HTR-8/SVneo (cell line): Measurements from ENCODE around the gene ESAM.
"Not testable (repeated sequence)": the region's sequence is repeated elsewhere in the genome, so short reads cannot be mapped to it uniquely, and the experiment has no call there.

Source experiments
- DNase-seq: peaks from one replicate; pipeline ENCODE4 v3.0.0; 2011; ENCODE audit warnings: low spot score, mixed read lengths; ENCODE audit not compliant: insufficient read length
- FAIRE-seq: peaks from 2 replicates; lab custom pipeline; 2011; peaks lifted over from hg19 to GRCh38; lab: Jason Lieb, UNC

The ESAM gene

DNA sequence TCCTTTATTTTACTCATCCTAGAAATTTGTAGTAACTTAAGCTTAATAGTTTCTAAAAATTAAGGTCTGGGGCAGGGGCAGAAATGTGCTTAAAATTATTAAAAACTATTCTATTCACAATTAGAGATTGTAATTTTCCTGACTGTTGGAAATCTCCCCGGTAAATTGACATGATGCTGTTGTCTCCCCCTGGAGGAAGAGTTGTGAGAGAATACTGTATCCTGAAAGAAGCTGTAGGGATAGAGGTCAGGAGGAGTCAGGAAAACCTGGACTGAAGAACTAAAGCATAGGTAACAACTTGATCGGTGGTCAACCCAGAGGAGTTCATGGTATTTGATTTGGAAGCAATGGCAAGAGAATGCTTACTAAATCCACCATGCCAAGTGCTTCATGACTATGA is 16.2 kb upstream of the ESAM start:
- DNase-seq (no peak), FAIRE-seq (no peak)

DNA sequence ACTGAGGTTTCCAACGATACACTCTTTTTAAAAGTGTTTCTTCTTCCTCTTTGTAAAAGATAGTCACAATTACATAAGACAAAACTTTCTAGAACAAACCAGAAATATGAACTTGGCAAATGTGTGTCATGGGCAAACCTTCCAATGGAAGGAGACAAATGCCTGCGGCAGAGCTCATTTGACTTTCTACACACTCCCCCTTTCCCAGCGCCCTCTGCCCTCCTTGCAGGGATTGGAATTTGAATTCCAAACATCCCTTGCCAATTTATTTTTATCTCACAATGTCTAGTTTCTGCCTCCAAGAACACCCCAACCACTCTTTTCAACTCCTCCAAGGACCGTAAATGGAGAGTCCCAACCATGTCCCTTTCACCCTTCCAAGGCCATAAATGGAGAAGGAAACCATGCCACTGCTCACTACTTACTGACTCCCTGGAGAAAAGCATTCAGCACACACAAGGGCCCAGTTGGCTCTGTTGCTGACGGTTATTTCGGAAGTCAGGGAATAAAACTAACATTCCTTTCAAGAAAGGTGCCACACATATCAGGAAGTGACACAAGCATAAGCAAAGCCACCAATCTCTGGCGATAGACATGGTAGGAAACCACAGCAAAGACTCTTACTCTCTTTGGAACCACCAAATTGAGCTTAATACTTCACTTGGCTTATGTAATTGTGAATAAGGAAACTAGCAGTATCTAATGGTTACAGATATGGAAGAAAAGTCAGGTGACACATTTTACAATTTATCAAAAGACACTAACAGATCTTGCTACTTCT is 15.0 kb upstream of the ESAM start:
- no peak for DNase-seq
- no peak for FAIRE-seq

DNA sequence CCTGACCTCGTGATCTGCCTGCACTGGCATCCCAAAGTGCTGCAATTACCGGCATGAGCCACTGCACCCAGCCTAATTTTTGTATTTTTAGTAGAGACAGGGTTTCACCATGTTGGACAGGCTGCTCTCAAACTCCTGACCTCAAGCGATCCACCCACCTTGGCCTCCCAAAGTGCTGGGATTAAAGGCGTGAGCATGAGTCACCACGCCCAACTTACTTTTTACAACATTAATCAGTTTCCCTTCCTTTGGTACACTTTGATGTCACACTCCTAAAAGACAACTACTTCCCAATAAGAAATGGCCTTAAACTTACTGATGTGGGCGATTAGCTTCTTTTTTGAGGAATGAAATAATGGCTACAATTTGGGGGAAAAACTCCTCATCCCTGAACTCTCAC is 8.9 kb upstream of the ESAM start:
- FAIRE-seq, DNase-seq: not testable (repeated sequence)

DNA sequence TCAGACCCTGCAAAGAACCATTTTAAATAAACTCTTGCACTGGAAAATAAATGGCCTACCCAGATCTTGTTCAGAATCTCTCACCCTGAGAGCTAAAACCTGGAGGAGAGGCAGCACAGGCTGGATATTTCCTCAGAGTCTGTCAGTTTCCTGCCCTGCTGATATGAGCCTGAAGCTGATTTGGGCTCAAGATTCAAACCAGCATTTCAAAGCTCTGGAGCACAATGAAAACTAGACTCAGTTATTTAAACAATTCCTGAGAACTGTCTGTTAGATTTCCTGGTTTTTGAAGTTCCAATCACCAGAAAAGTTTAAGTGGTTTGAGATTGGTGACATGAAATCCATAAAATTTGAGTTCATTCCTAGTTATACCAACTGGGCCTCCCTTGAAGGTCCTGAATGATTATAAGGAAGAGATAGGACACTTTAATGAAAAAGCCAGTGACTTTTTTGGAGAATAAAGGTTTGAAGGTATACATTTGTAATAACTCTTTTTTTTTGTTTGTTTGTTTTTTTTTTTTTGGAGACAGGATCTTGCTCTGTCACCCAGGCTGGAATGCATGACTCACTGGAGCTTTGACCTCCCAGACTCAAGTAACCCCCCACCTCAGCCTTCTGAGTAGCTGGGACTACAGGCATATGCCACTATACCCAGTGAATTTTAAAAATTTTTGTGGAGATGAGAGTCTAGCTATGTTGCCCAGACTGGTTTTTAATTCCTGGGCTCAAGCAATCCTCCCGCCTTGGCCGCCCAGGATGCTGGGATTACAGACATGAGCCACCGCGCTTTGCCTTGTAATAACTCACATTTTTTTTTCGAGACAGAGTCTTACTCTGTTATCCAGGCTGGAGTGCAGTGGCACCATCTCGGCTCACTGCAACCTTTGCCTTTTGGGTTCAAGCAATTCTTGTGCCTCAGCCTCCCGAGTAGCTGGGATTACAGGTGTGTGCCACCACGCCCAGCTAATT is 8.0 kb upstream of the ESAM start:
- FAIRE-seq = no peak
- no peak for DNase-seq

DNA sequence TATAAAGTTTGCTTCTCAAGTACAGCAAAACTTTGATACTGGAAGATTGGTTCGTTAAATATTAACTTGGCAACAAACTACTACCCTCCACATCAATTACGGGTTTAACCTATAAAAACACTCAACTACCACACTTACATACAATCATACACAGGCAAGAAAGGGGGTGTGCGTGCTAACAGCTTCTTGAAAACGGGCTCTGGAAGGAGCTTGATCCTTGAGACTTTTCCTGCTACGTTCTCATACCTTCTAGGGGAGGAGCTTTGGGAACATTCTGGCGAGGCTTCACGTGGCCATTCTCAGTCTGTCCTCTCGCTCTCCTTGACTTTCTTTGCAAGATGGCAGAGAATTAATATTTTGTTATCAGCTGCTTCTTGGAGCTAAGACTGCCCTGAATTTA is 6.8 kb upstream of the ESAM start:
- DNase-seq (no peak), FAIRE-seq (no peak)

DNA sequence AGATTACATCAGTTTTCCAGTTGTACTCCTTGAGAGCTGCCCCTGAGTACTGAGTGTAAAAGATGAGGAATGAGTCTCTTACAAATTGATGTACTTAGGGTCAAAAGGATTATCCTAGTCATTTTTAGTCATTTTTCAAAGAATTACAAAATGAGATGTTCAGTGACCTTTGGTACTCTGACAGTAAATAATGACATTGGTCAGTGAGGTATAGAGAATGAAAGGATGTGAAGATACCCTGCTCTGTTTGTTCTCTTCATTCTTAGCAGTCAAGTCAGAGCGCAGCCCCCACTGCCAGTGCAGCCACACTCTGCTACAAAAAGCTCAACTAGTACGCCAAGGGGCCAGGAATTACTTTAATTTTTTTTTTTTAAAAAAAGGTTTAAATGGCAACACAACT is 4.1 kb upstream of the ESAM start:
- FAIRE-seq (no peak), DNase-seq (no peak)

DNA sequence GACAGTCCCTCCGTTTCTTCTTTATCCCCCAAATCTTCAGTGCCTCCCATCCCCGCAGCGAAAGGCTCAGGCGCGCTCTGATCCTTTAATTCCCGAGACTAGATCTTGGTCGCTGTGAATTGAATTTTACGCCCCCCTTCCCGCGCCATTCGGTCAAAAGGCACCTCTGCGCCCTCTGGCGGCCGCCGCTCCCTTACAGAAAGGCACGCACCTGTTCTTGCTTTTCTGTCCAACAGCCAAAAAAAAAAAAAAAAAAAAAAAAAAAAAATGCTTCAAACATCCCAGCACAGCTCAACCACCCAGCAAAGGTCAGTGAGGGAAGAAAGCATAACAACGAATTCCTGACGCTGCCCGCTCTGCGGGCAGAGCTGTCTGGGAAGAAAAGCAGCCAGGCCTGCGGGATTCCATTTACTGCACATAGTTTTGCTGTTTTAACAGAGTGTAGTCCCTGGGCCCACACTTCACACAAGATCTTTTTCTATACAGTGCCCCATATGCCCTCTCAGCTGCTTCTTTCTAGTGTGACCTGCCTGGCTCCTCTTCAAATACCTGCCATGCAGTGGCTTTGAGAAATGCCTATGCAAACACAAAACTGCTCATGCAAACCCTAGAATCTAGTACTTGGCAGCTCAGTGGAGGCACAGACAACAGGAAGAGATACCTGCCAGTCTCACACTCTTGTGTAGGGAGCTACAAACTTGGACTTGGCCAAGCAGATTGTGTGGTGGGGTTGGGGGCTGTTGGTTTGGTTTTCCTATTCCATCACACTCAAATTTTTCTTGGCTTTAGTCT is 1.3 kb upstream of the ESAM start:
- DNase-seq = peak; percentile 54
- no peak for FAIRE-seq

DNA sequence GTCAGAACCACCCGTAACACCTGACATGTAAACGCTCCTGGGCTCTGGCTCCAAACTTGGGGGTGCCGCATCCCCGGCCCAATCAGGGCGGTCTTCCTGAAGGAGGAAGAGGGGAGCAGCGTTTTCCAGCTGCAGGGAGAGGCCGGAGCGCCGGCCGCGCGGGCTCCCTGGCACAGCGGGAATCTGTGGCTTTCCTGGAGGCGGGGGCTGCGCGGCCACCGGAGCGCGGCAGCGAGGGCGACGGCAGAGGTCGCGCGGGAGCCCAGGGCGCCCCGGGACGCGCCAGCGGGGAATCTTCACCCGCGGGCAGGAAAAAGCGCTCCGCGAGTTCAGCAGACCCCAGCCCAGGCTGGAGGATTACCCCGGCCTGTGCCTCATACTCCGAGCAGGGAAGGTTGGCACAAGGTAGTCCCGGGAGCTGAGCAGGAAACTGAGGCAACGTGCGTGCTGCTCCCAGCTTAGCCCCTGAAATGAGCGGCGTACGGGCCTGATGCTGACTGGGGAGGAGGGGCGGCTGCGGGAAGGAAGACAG is 600 bp upstream of the ESAM start:
- no peak for DNase-seq
- no peak for FAIRE-seq

DNA sequence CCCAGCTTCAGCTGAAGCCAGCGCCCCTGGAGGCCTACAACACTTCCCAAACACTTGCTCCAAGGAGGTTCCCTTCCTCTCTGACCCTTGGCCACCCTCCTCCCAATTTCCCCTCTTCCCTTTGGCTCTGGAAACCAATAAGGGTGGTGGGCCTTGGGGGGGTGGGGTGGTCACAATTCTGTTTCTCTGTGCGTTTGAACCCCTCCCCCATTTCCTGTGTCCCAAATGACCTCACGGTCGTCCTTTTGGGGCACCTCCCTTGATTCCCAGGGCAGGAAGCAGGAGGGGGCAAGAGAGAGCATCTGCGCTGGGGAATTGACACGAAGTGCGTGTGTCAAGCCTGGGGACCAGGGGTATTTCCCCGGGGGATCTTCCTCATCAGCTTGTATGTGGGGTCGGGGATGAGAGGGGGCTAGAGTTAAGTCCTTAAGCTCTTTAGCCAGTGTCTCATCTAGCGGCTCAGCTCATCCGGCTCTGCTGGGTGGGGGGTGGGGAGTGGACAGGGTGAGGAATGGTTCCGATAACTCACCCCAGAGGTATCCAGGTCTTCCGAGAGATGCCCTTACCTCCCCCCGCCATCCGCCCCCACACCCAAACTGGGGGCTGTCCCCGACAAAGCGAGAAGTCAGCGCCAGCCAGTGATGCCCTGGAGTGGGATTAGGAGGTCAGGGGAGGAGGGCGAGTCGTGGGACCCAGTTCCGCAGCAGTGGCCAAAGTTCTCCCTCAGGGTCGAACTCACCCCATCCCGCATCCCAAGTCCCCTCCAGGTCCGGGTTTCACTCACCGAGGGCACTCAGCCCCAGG is 587 bp downstream of the ESAM start:
- FAIRE-seq (no peak), DNase-seq (no peak)

DNA sequence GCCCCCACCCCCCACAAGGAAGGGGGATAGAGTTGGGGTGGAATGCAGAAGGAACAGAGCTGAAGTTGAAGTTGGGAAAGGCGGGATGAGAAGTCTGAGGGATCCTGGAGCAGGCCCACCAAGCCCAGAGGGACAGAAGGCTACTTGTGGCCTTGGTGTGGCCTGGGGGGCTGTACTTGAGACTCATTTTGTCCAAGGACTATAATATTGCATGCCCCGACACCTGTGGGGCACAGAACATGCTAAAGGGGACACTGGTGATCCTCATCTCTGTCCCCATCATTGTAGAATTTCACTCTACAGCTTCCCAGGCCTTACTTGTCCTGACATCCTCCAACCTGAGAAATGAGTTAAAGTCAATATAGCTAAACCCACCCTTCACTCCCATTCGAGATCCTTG is 1.3 kb downstream of the ESAM start:
- no peak for FAIRE-seq
- DNase-seq = no peak

DNA sequence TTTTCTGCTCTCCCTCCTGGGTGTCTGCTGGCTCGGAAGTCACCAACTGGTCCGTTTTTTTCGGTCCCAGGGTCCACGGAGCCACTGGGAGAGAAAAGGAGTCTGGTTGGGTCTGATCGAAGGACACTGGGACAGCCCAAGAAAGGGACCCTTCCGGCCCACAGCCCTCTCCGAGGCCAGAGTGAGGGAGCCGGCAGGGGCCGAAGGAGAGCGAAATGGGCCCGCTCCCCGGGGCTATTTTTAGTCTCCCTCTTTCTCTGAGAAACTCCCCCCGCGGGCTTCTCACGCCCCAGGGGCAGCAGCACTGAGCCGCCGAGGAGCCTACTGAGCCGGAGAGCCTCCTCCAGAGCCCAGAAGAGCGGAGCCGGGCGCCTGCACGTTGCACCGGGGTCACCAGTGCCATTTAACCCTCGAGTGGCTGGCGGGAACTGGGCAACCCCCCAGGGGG is 1.9 kb downstream of the ESAM start:
- no peak for DNase-seq
- no peak for FAIRE-seq

DNA sequence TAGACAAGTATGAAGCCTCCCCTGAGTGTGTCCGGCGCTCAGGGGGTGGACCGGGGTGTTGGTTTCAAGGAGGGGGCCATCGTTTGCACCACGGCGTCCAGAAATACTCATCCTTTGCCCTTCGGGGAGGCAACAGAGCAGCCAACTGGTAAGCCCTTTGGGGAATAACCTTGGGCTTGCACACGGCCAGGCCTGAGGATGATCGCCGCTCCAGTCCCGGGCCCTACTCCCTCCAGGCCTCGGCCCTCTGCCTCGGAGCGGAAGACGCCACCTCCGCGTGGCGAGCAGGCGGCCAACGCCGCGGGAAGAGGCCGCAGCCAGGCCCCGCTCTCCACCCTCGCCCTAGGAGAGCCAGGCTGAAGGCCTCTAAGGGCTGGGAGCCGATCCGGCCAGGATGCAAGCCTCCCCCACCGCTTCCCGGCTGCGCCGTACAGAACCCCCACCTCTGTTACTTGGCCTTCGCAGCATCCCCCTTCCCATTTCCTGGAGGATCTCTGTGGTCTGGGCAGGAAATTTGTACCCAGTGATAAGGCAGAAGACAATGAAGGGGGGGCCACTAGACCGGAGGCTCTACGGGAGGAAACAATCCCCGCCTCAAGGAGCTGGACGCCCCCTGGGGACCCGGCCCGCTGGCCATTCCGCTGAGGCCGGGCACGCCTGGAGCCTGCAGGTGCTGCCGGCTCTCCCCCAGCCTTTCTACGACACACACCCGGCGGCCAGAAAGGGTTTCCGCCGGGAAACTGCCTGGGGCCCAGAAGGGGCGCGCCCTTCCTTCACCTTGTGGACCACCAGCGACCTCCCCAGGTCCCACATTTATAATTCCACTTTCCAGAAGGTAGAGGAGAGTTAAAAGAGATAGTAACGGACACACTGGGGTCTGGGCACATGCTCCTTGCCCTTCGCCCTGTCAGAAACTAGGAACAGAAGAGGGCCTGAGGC is 2.6 kb downstream of the ESAM start:
- FAIRE-seq (no peak), DNase-seq (no peak)

DNA sequence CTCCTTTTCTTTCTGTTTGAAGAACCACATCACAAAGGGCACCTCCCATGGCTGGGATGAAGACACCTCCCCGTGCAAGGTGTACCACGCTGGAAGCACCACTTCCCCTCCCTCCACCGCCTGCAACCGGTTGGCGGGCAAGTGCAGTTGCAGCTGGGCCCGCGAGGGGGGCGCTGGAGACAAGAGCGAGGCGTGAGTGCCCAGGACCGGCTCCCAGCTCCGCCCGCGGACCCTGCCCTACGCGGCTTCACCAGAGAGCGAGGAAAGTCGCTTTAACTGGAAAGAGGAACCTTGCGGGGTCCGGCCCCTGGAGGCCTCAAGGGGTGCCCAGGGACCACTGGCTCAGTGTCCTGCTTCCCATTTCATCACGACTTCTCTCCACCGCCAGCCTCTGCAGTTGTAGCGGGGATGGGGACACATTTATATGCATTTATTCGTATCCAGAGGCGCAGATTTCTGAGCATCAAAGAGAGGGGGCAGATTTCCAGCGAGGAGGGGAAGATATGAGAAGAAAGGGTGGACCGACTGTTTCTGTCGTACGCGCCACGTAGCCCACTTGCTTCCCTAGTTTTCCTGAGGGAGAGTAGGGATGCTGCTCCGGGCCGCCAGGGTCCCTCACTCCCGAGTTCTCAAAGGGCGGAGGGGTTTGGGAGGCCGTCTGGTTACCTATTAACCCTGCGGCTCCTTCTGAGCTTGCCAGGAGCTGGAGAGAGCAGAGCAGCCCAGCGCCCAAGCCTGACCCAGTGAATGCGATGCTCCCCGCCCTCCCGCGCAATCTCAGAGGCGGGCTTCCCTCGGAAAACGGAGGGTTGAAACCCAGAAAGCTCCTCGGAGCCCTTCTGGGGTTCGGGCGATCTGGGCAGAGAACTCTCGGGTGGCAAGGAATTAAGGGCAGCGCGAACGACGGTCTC is 3.5 kb downstream of the ESAM start:
- DNase-seq (no peak), FAIRE-seq (no peak)

DNA sequence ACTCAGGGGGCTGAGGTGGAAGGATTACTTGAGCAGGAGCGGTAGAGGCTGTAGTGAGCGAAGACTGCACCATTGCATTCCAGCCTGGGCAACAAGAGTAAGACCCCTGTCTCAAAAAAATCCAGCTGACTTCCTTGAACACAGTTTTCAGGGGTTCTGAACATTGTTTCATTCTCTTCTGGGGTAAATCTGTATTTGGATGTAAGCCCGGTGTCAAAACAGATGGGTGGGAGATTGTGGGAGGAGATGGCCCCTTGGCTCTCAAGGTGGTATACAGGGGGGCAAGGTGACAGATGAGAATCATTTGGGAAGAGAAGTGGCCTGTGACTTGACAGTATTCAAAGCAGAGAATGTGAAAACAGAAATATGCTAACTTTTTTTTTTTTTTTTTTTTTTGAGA is 4.8 kb downstream of the ESAM start:
- no peak for FAIRE-seq
- DNase-seq = no peak

DNA sequence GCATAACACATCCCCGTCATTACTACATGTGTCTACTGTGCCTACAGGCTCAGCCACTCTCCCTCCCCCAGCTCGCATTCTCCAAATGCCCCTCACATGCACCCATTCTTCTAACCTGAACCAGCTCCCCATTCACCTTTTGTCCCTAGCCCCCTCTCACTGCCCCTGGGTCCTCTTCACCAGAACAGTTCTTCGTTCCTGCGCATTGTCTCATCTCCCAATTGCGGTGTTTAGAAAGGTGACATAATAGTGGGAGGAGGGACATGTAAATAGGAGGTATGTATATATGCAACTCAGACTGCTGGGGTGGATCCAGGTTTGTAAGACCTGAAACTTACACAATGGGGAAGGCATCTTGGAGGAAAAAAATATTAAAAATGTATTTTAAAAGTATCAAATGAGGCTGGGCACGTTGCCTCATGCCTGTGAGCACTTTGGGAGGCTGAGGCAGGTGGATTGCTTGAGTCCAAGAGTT is 5.3 kb downstream of the ESAM start:
- no peak for DNase-seq
- no peak for FAIRE-seq

DNA sequence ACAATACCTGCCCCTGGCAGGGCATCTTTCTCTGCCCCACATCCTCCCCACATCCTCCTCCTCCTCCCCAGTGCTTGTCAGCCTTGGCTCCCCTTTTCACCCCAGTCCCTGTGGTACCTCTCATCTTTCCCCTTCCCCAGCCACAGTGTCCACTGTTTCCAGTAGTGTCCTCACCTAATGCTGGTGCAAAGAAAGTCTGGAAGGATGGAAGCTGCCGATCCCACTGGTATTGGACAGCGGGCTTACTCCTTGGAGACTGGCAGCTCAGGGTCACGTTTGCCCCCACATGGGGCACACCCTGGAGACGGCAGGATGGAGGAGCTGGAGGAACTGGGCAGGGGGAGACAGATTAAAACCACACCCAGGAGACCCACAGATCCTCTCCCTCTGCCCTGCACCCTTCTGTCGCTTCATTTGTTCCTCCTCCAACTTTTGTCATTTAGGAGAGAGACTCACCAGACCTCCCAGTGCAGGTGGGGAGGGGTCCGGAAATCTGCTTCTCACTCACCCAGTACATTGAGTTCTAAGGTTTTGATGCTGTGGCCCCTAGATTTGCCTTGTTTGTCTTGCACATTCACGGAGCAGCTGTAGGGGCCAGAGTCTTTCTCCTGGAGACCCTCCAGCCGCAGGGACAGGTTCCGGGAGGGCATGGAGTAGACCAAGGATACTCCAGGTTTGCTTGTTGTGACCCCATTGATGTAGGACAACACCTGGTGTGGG is 5.9 kb downstream of the ESAM start:
- DNase-seq (no peak), FAIRE-seq (no peak)

DNA sequence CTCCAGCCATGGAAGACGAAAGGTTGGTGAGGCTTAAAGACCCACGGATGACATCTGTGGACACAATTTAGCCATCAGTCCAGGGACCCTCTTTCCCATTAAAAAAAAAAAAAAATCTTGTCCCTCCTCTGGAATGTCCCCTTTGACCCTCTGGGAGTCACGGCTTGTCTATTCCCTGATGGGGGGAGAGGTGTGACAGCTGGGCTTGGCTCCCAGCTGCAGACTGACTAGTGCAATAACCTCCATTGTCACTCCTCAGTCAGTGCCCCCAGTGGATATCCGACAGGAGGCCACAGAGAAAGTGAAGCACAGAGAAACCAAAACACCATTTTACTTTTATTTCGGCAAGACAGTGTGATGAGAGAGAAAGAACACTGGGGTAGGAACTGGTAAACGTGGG is 7.4 kb downstream of the ESAM start:
- DNase-seq (no peak), FAIRE-seq (no peak)
